OCI-LY7 (cell line): ENCODE measurements around the gene NOS2. TPM values are rescaled to one million over a fixed set of nuclear protein-coding genes. Genes with fewer than 3 reads are reported as not detected.

Experiments used
- BruUV-seq: library from RNA; stranded (reverse); fragments of 400-500 nt; replicated peaks from 2 replicates; lab custom pipeline; 2021; lab: Mats Ljungman, UMichigan
- CTCF ChIA-PET: fragments of 300-600 bp; sonication (Branson Sonifier 250); formaldehyde crosslinking; loops from one replicate; lab custom pipeline; 2022; ENCODE audit warnings: antibody characterized with exemption; ENCODE audit not compliant: unreplicated experiment; lab: Charles Lee
- POLR2A ChIA-PET: fragments of 300-600 bp; sonication (Branson Sonifier 250); formaldehyde crosslinking; loops from one replicate; lab custom pipeline; 2022; ENCODE audit warnings: antibody characterized with exemption; lab: Charles Lee
- DNase-seq: peaks from one replicate; pipeline ENCODE4 v3.0.0-alpha.2; 2015; ENCODE audit warnings: low spot score
- H2AFZ ChIP-seq: fragments of 200-600 bp; sonication (generic), shearing (Covaris generic); 2 replicates; pipeline ENCODE4 v1.6.1; 2014; ENCODE audit warnings: mild to moderate bottlenecking, antibody characterized with exemption, low read length, moderate library complexity
- H3K27ac ChIP-seq: fragments of 200-600 bp; sonication (generic); 2 replicates; pipeline ENCODE4 v1.5.1; 2014; ENCODE audit warnings: mixed run types, low read depth, mild to moderate bottlenecking, moderate library complexity, low read length, inconsistent platforms; ENCODE audit not compliant: poor library complexity, severe bottlenecking
- H3K36me3 ChIP-seq: fragments of 200-600 bp; sonication (generic); 2 replicates; pipeline ENCODE4 v1.6.1; 2014; ENCODE audit warnings: mild to moderate bottlenecking, antibody characterized with exemption, low read length, moderate library complexity, mixed read lengths; ENCODE audit not compliant: insufficient read depth
- H3K4me1 ChIP-seq: fragments of 200-600 bp; sonication (generic); 2 replicates; pipeline ENCODE4 v1.5.1; 2014; ENCODE audit warnings: mild to moderate bottlenecking, low read length; ENCODE audit not compliant: insufficient read depth, poor library complexity, severe bottlenecking
- H3K4me2 ChIP-seq: fragments of 200-600 bp; sonication (generic); 2 replicates; pipeline ENCODE4 v1.6.1; 2014; ENCODE audit warnings: mild to moderate bottlenecking, low read length
- H3K4me3 ChIP-seq: fragments of 200-600 bp; sonication (generic); 2 replicates; pipeline ENCODE4 v1.5.1; 2014; ENCODE audit warnings: mild to moderate bottlenecking, low read depth, low read length; ENCODE audit not compliant: poor library complexity, severe bottlenecking
- H3K79me2 ChIP-seq: fragments of 200-600 bp; sonication (generic); 2 replicates; pipeline ENCODE4 v1.6.1; 2016; ENCODE audit warnings: low read depth, mild to moderate bottlenecking, low read length, moderate library complexity, mixed read lengths; ENCODE audit not compliant: insufficient read depth
- H3K9me2 ChIP-seq: fragments of 200-600 bp; sonication (generic); 2 replicates; pipeline ENCODE4 v1.6.1; 2016; ENCODE audit warnings: mild to moderate bottlenecking, low read length, mixed read lengths; ENCODE audit not compliant: insufficient read depth
- H3K9me3 ChIP-seq: fragments of 200-600 bp; sonication (generic); 2 replicates; pipeline ENCODE4 v1.6.1; 2014; ENCODE audit warnings: mild to moderate bottlenecking, mixed run types, low read length, mixed read lengths
- H4K20me1 ChIP-seq: fragments of 200-600 bp; sonication (generic); 2 replicates; pipeline ENCODE4 v1.6.1; 2014; ENCODE audit warnings: mild to moderate bottlenecking, antibody characterized with exemption, low read length, moderate library complexity, mixed read lengths; ENCODE audit not compliant: insufficient read depth
- EZH2phosphoT487 ChIP-seq: fragments of 200-600 bp; sonication (generic); IDR thresholded peaks from 2 replicates; pipeline ENCODE4 v1.6.1; 2018; ENCODE audit warnings: low read depth, borderline replicate concordance, mild to moderate bottlenecking, mixed run types, antibody characterized with exemption, low read length, moderate library complexity, mixed read lengths
- intact Hi-C: fragments of 100-400 bp; cut with micrococcal nuclease; formaldehyde crosslinking; loops from one replicate; pipeline ENCODE4 v1.10.0; 2022; ENCODE audit not compliant: unreplicated experiment
- total RNA-seq, 2 experiments: library from RNA; depleted of rRNA in 1 of 2; stranded (reverse); fragments of >200 nt in 1 of 2; shearing (Covaris generic) in 1 of 2; gene quantifications; 2 replicates each; pipeline ENCODE4 v1.2.3, GENCODE V29; 2014 to 2022
- TF ChIP-seq, protein P1 (sequence below): fragments of 200-600 bp; sonication (generic); conservative IDR thresholded peaks from 2 replicates; pipeline ENCODE4 v1.5.1; 2014; ENCODE audit warnings: mild to moderate bottlenecking, antibody characterized with exemption, low read length, moderate library complexity, mixed read lengths

NOS2 gene
- total RNA-seq, 2 experiments from 2014 or later = not detected

- no peaks in the 10 kb centered on the region for H3K9me3 ChIP-seq
- ChIA-PET POLR2A (no interaction called here), CTCF (no interaction called here)
- TF ChIP-seq, protein P1, sequence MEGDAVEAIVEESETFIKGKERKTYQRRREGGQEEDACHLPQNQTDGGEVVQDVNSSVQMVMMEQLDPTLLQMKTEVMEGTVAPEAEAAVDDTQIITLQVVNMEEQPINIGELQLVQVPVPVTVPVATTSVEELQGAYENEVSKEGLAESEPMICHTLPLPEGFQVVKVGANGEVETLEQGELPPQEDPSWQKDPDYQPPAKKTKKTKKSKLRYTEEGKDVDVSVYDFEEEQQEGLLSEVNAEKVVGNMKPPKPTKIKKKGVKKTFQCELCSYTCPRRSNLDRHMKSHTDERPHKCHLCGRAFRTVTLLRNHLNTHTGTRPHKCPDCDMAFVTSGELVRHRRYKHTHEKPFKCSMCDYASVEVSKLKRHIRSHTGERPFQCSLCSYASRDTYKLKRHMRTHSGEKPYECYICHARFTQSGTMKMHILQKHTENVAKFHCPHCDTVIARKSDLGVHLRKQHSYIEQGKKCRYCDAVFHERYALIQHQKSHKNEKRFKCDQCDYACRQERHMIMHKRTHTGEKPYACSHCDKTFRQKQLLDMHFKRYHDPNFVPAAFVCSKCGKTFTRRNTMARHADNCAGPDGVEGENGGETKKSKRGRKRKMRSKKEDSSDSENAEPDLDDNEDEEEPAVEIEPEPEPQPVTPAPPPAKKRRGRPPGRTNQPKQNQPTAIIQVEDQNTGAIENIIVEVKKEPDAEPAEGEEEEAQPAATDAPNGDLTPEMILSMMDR = no peak
- TF ChIP-seq EZH2phosphoT487 = no peak
- DNase-seq = no peak
- BruUV-seq = no TSS peak
- no peaks in the 10 kb centered on the region for H3K4me1 ChIP-seq
- H3K4me2 ChIP-seq = no peak overlapping the region
- no peaks in the 10 kb centered on the region for H3K36me3 ChIP-seq
- no peak overlapping the region for H2AFZ ChIP-seq
- H4K20me1 ChIP-seq = no peaks in the 10 kb centered on the region
- intact Hi-C loops = no loop called here
- no peak overlapping the region for H3K4me3 ChIP-seq
- H3K79me2 ChIP-seq = no peaks in the 10 kb centered on the region
- H3K9me2 ChIP-seq = no peaks in the 10 kb centered on the region
- H3K27ac ChIP-seq = no peak overlapping the region
These were observed 33.9 kb downstream of the NOS2 start for GRCh38 chr17:27766438-27766837.

DNA sequence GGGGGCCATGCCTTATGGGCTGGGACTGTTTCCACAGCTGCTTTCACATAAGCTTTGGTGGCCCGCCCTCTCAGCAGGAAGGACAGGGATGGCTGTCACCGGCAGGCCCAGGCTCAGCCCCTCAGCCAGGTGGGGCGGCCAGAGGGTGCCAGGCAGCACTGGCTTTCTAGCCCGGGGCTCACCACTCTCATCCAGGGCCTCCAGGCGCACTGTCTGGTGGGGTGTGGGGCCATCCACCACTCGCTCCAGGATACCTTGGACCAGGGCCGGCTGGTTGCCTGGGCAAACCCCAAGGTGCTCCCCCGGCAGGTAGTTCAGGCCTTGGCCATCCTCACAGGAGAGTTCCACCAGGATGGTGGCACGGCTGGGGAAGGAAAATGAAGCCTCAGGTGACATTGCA lies 35.0 kb downstream of the NOS2 start:
- CTCF ChIA-PET = no interaction called here
- no peak for DNase-seq
- no peak overlapping the region for H3K4me3 ChIP-seq

GRCh38 chr17:27764589-27764988 lies 35.7 kb downstream of the NOS2 start:
- Histone ChIP-seq H3K36me3 (no peaks in the 10 kb centered on the region), H3K9me2 (no peaks in the 10 kb centered on the region), H3K4me1 (no peaks in the 10 kb centered on the region), H3K4me3 (no peak overlapping the region), H4K20me1 (no peaks in the 10 kb centered on the region), H3K27ac (no peak overlapping the region), H2AFZ (no peak overlapping the region), H3K79me2 (no peaks in the 10 kb centered on the region), H3K4me2 (no peak overlapping the region), H3K9me3 (no peaks in the 10 kb centered on the region)
- TF ChIP-seq, protein P1 = no peak
- no peak for TF ChIP-seq EZH2phosphoT487
- no peak for DNase-seq
- CTCF ChIA-PET = no interaction called here
- intact Hi-C loops = no loop called here
- POLR2A ChIA-PET = no interaction called here
- no TSS peak for BruUV-seq

More for the DNA sequence above, 35.0 kb downstream of the NOS2 start:
- H4K20me1 ChIP-seq = no peaks in the 10 kb centered on the region
- no peaks in the 10 kb centered on the region for H3K36me3 ChIP-seq
- POLR2A ChIA-PET = no interaction called here
- TF ChIP-seq EZH2phosphoT487 = no peak
- TF ChIP-seq, protein P1 = no peak
- no TSS peak for BruUV-seq
- no peak overlapping the region for H3K27ac ChIP-seq
- no peaks in the 10 kb centered on the region for H3K79me2 ChIP-seq
- no peak overlapping the region for H2AFZ ChIP-seq
- intact Hi-C loops = no loop called here
- H3K4me1 ChIP-seq = no peaks in the 10 kb centered on the region
- H3K4me2 ChIP-seq = no peak overlapping the region
- H3K9me2 ChIP-seq = no peaks in the 10 kb centered on the region
- H3K9me3 ChIP-seq = no peaks in the 10 kb centered on the region
